Stimulated activated CD8-positive, alpha-beta memory T cell treated with anti-CD3 and anti-CD28 coated beads, Interleukin-7, amount 100 ng/mL, for 1 hour (primary cell): ENCODE data around the gene DEFB124.
"Not testable (repeated sequence)": the region's sequence is repeated elsewhere in the genome, so short reads cannot be mapped to it uniquely, and the experiment has no call there.

ENCODE experiments used
- DNase-seq, 2 donors: peaks; one replicate each; pipeline ENCODE4 v3.0.0-alpha.2; 2020; ENCODE audit warnings: low read depth in 2 of 2

Gene DEFB124, protein sequence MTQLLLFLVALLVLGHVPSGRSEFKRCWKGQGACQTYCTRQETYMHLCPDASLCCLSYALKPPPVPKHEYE

DNA sequence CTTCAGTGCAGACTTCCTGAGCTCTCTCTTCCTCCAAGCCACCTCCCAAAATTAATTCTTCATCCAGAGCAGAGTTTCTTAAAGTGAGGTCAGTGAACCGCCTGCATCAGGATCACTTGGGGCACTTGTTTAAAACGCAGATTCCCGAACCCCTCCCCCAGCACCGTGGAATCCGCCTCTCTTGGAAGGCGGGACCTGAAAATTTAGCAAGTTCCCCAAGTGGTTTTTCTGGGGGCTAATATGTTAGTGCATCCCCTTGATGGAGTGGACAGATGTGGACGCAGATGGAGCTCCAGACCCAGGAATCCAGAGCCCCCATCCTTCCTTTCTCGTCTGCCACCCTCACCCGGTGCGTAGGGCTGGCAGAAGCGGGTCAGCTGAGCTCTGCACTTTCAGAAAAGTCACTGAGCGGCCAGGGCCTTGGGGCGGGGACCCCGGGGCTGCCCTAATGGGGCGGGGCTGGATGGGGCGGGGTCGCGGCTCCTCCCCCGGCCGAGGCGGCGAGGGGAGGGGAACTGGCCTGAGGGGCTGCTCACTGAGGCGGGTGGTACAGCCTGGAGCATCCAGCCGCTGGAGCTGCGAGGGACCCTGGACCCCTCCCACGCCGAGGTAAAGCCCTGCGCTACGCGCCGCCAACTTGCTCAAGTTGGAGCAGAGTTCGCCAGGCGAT, at the start of gene DEFB124, which contains the start of gene REM1:
DEFB124 (minus strand) TSS at position 370 of the 670 bp plus-strand sequence. CDS start 2,114 bp downstream, outside the sequence.
REM1 (plus strand) TSS at position 531 of the 670 bp plus-strand sequence. CDS start 1,158 bp downstream, outside the sequence.
- DNase-seq = no peak

DNA sequence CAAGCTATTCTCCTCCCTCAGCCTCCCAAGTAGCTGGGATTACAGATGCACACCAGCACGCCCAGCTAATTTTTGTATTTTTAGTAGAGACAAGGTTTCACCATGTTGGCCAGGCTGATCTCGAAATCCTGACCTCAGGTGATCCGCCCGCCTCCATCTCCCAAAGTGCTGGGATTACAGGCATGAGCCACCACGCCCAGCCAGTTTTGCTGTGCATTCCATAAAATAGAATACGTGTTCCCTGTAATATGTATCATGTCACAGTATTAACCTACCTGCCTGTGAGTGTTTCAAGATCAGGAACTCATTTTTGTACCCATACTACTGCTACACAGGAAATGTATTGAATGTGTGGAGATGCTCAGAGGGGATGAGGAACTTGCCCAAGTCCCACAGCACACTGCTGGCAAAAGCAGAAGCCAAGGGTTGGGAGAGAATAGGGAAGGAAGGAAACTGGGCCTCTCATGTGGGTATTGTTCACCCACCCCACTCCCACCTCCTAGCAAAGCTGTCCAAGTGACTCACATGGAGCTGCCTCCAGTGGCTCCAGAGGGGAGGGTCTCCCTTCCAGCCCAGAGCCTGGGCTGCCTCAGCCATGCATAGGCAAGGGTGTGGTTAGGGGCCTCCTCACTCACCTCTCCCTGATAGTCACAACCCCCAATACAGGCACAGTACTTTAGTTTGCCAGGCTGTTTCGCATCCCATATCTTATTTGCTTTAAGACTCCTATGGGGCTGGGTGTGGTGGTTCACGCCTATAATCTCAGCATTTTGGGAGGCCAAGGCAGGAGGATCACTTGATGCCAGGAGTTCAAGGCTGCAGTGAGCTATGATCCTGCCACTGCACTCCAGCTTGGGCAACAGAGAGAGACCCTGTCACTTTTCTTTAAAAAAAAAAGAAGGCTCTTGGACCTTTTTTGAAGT, 48.7 kb upstream of the DEFB124 start:
- DNase-seq = no peak

DNA sequence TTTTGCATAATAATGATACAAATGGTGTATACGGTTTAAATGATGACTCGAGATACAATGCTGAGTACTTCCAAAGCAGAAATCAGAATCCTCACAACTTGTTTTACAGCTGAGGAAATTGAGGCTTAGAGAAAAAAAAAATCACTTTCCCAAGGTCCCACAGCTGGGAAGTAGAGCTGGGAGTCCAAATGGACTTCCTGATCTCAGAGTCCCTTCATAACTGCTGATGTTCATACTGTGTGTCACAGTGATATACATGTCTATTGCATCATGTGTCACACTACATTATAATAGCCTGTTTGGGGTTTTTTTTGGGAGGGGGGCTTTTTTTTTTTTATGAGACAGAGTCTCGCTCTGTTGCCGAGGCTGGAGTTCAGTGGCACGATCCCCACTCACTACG, 47.8 kb upstream of the DEFB124 start:
- DNase-seq = no peak

DNA sequence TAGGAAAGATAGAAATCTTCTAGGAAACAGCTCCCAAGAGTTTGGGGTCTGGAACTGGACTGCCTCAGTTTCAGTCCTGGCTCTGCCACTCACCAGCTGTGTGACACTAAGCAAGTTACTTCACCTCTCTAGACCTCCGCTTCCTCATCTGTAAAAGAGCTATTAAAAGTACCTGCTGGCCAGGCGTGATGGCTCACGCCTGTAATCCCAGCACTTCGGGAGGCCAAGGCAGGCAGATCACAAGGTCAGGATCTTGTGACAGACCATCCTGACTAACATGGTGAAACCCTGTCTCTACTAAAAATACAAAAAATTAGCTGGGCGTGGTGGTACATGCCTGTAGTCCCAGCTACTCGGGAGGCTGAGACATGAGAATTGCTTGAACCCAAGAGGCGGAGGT, 46.3 kb upstream of the DEFB124 start:
- not testable (repeated sequence) for DNase-seq

DNA sequence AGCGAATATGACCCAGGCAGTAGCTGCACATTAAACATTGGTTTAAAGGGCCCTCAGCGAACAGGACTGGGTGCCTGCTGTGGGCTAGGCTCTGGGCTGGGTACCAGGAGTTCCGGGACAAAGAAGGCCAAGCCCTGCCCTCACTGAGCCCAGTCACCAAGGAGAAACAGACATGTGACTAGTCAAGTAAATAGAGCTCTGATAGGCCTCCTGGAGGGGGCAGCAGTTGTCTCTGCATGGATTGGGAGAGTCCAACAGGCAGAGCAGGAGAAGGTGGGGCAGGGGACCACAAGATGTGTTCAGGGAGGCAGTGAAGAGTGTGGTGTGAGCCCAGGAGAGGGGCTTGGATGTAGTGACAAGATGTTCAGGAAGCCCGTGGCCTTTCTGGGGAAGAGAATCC, 42.4 kb upstream of the DEFB124 start:
- DNase-seq = no peak

DNA sequence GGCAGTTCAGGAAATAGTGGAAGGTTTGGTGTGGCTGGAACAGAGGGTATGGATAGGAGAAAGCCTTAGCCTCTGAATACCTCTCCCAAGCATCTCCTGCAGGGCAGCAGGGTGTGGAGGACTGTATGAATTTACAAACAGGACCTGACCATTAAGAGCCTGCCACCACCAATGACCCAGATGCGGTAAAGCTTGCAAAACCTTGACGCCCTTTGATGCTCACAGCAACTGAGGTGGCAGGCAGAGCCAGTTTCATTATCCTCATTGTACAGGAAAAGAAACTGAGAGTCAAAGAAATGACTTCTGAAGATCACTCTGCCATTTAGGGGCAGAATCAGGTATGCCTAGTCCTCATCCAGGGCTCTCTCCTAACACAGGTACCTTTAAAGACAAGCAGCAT, 41.7 kb upstream of the DEFB124 start:
- no peak for DNase-seq

DNA sequence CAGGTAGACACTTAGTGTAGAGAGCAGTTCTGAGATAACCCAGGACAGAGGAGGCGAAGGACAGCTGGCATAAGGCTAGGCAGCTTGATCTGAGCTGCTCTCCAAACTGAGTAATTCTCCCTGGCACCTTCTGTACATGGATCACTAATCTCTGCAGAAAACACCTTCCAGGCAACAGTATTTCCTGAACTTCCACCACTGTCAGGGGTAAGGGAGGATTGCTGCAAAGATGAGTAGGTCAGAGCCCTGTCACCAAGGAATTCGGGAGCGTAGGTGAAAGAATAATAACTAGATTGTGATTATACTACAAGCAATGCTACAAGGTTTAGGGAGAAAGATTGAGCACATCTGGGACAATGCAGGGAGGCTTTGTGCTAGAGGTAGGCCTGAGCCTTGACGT, 41.2 kb upstream of the DEFB124 start:
- no peak for DNase-seq

DNA sequence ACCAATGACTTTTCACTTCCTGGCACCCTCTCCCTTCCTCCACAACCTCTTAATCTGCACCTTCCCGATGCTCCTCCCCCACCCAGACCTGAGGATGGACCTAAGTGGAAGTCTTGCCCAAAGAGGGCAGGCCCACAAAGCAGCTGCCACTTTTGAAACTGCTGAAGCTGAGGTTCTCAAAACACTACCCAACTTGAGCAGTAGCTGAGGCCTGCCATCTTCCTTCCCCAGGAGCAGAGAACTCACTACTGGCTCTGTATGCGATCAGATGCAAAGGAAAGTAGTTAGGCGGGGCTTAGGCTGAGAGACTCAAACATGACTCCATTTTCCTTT, 40.8 kb upstream of the DEFB124 start:
- no peak for DNase-seq

DNA sequence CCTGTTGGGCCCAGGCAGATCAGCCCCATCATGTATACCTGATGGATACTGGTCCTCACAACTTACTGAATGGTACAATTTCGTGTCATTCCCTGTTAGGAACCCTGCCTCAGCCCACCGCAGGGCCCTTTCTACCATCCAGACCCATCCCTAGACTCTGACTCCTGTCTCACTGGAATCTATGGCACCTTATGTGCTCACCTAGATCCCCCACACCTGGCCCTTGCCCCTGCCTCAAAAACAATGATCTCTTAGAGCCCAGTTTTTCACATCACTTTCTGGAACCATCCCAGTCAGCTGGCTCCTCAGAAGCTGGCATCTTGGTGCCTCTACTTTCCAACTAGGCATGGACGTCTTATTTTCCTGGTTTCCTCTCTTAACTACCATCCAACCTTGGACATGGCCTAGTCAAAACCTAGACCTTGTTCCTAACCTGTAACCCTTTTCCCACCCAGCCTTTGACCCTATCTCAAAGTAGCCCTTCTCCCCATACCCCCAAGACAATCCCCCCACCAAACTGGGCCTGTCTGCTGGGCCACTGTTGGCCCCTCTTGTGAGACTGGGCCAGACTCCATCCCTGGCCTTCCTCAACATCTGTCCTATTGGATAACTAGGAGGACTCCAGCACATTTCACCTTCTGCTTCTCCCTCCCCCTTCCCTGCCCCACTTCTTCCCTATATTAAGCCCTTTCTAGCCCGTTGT, 40.3 kb upstream of the DEFB124 start:
- DNase-seq = no peak

DNA sequence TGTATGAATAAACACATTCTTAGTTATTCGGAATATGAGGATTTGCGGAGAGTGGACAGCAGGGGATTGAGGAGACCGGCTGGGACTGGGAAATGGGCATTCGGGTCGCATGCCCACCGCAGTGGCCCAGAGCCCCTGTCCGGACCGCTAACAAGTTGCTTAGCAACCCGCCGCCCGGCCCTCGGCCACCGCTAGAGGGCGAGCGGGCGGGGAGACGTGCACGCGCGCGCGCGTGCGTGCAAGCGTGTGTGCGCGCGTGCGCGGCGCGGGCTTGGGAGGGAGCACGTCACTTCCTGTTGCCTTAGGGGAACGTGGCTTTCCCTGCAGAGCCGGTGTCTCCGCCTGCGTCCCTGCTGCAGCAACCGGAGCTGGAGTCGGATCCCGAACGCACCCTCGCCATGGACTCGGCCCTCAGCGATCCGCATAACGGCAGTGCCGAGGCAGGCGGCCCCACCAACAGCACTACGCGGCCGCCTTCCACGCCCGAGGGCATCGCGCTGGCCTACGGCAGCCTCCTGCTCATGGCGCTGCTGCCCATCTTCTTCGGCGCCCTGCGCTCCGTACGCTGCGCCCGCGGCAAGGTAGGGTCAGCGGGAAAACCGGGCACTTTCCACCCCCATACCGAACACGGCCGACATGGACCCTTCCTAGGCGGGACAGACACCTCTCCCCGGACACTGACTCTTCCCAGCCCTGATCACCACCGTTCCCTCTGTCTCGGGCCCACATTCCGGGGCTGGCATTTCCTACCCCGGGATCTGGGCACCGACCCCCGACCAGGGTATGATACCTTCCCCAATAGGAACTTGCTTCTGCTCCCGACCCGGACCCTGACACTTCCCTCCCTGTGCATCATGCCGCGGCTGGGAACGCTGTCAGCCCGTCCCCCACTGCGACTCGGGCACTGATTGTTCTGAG, 39.5 kb upstream of the DEFB124 start, which contains the start of gene HM13:
HM13 (plus strand) TSS at position 289 of the 918 bp plus-strand sequence; CDS start at position 399, 110 bp downstream.
- peak; percentile 74 to 75 for DNase-seq

DNA sequence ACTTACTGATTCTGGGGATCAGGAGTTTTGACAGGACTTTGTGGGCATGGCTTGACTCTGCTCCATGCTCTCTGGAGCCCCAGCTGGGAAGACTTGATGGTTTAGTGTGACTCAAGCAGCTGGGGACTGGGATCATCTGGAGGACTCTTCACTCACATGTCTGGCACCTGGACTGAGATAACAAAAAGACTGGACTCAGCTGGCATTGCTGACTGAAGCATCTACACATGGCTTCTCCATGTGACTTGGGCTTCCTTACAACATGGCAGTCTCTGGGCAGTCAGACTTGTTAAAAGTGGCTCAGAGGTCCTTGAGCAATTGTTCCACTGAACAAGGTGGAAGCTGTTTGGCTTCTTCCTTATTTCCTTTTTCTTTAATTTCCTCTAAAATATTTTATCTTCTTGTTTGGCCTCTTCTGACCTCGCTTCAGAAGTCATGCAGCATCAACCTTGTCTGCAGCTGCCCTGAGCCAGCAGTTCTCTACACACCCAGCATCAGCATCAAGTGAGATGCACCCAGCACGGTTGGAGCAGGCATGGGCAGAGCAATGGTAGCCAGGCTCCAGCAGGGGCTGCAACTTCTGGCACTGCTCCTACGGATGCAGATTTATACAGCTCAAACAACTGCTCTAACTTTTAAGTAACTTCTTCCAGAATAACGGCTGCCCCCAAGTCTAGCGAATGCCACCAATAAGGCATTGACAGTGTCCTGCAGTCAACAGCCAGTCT, 33.8 kb upstream of the DEFB124 start:
- DNase-seq = no peak

DNA sequence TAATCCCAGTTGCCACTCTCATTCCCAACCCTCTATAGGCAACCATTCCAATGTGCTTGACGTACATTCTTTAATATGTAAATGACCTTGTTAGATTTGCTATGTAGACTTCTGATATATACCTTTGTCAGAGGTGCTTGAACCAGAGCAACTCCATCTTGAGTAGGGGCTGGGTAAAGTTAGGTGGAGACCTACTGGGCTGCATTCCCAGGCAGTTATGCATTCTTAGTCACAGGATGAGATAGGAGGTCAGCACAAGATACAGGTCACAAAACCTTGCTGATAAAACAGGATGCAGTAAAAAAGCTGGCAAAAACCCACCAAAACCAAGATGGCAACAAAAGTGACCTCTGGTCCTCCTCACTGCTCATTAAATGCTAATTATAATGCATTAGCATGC, 31.0 kb upstream of the DEFB124 start:
- no peak for DNase-seq

DNA sequence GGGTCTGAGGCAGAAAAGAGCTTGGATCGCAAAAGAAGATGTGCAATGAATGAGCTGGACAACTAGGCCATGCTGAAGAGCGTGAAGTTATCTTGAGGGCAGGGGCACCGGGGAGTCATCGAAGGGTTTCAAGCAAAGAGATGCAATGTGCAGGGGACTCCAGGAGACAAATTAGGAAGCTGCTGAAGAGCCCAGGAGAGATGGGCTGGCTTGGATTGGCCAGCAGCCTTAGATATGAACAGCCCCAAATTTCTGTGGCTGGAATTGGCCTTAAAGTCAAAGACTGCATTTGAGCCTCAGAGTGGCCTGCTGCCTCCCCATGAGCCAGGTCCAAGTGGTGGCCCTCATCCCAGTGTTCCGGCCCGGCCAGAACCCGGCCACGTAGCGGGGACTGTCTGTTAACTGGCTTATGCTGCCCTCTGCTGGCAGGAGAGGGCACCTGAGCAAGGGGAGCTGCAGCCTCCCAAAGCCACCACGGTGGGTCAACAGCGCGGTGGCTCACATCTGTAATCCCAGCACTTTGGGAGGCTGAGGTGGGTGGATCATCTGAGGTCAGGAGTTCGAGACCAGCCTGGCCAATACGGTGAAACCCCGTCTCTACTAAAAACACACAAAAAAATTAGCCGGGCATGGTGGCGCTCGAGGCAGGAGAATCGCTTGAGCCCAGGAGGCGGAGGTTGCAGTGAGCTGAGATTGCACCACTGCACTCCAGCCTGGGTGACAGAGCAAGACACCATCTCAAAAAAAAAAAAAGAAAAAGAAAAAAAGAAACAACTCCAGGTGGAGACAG, 28.2 kb upstream of the DEFB124 start:
- DNase-seq = peak; percentile 44 to 62

DNA sequence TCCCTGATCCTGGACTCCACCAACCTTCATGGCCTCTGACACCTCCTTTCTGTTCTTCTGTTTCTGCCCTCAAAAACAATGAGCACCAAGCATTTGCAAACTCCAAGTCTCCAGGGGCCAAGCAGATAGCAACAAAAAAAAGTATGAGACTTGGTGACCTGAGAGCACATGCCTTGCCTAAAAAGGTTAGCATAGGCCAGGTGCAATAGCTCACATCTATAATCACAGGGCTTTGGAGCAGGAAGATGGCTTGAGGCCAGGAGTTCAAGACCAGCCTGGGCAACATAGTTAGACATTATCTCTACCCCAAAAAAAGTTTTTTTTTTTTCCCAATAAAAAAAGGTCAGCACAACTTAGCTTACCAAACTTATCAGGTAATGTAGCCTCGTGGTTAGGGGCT, 25.6 kb upstream of the DEFB124 start:
- no peak for DNase-seq

DNA sequence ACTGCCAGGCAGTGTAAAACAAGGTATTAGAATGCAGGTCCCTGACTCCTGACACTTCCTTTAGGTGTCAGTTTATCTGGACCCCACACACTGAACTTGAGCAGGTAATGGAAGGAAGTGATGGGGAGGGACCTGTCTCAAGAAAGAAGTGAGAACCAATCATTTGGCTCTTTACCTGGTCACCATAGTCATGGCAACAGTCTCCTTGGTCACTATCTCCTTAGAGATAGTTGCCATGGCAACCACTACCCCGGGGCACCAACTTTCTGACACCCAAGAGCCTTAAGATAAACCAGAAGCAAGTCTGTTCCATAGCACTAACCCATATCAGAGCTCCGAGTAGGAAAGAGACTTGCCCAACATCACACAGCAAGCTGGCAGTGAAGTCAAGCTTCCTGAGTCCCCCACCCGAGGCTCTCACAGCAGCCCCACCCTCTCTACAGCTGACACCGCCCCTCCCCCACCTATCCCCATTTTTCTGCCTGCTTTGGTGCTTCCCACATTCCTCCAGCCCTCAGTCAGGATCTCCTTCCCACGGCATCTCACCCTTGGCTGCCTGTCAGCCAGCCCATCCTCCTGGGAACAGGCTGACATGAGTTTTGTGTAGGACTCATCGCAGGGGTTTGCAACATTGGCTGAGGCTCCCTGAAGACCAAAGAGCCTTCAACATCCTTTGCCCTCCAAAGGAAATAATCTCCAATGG, 23.1 kb upstream of the DEFB124 start:
- DNase-seq = no peak

DNA sequence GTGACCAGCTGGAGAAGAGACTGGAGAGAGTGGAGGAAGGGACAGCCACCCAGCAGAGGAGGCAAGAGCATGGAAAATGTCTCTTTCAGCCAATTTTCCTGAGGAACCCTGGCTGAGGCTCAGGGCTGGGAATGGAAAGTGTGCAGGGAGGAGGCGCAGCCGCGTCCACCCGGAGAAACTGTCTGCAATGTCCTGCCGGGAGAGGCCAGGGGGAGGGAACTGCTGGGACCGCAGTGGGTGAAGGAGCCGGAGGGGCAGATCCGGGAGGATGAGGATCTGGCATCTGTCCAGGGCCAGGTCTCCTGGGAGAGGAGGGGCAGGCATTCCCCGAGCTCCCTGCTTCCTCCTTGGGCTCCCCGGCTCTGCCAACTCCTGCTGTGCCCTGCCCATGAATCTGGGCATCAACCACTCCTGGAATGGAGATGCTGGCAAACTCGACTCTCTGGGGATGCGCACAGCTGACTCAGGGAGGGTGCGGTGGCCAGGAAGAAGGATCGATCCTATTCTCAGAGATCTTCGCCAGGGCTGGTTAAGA, 21.9 kb upstream of the DEFB124 start:
- no peak for DNase-seq

DNA sequence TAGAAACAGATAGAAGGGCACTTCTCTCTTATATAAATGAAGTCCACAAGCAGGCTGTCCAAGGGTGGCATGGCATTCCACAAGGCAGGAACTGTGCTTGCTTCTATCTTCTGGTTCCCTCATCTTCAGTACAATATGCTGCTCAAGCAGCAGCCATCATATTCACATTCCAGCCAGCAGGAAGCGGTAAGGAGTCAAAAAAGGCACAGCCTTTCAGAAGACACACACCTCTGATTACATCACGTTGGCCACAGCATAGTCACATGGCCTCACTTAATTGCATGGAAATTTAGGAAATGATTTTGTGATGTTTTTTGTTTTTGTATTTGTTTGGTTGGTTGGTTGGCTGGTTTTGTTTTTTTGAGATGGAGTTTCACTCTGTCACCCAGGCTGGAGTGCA, 19.2 kb upstream of the DEFB124 start:
- no peak for DNase-seq

DNA sequence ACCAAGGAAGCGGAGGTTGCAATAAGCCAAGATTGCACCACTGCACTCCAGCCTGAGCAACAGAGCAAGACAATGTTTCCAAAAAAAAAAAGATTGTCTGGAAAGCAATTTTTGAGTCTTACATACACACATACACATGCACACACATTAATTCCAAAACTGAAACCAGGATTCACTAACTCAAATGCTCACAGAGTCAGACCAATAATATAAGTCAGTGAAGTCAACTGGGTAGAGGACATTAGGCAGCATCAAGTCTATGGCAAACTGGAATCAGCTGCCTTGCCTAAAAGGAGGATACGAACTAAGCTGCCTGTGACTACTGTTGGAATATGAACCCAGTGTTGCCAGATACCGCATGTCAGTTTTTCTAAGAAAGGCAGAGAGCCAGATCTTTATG, 15.8 kb upstream of the DEFB124 start:
- no peak for DNase-seq

DNA sequence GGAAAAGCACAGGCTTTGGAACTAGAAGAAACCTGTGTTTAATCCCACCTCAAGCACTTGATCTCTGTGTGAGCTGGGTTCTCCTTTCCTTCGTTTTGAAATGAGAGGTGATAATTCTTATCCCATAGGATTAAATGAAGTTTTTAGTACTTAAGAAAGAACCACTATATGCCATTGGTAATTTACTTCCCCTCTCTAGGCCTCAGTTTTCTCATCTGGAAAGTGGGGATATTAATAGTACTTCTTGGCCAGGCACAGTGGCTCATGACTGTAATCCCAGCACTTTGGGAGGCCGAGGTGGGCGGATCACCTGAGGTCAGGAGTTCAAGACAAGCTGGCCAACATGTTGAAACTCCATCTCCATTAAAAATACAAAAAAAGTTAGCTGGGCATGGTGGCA, 14.2 kb upstream of the DEFB124 start:
- no peak for DNase-seq
